ENCODE results near the gene KPNA1. TPM values are rescaled to one million over a fixed set of nuclear protein-coding genes. Genes with fewer than 3 reads are reported as not detected.
A peak's percentile ranks its signal among the peaks of the same experiment; 100 is the strongest.

KPNA1 gene
- total RNA-seq, 1 experiment from 2014 or later, result 118 TPM

GRCh38 chr3:122533931-122534334 is 19.2 kb upstream of the KPNA1 start:
- no TSS peak for BruUV-seq (replicated peaks)
- no peaks in the 10 kb centered on the region for H3K9me3 ChIP-seq (ENCODE audit: control insufficient read depth, insufficient read depth, low read depth, low read length)
- no peak overlapping the region for H3K4me3 ChIP-seq (ENCODE audit: low read depth in 2 of 2, low read length in 2 of 2)
- no peak for TF ChIP-seq CTCF (IDR thresholded peaks at IDR 0.05)
- no peak for TF ChIP-seq SIN3A (IDR thresholded peaks at IDR 0.05; ENCODE audit: borderline replicate concordance, insufficient read depth, low read depth, low read length)
- ChIA-PET CTCF (interaction anchor here (0.7 kb wide), 1 partner anchor 20 kb away, joined by 3 read pairs; no protein-coding TSS in a partner anchor), POLR2A (interaction anchor here (0.5 kb wide), 1 partner anchor 146 kb away, joined by 16 read pairs; no protein-coding TSS in a partner anchor)
- in situ Hi-C loops (cut with HindIII; ENCODE audit: low pct_unique_long_range_greater_than_20kb, low sequenced_read_pairs), result no loop called here
- intact Hi-C loops (cut with micrococcal nuclease; ENCODE audit: unreplicated experiment), result no loop called here
- H3K27me3 ChIP-seq (ENCODE audit: control insufficient read depth, insufficient read depth, low read length), result no peaks in the 10 kb centered on the region
- ATAC-seq, result peak; percentile 100
- H3K36me3 ChIP-seq (ENCODE audit: control insufficient read depth, insufficient read depth, low read length), result no peaks in the 10 kb centered on the region
- no peak overlapping the region for H3K27ac ChIP-seq (ENCODE audit: low read length)
- H3K4me1 ChIP-seq (ENCODE audit: control insufficient read depth, insufficient read depth, low read length), result peaks cover 4% of the 10 kb centered on the region; the same call in 1 of the 2 replicates
- peak; percentile 76 for DNase-seq (ENCODE audit: low read depth, low spot score)

- Histone ChIP-seq H3K4me3 (ENCODE audit: low read depth in 2 of 2, low read length in 2 of 2) (no peak overlapping the region), H3K36me3 (ENCODE audit: control insufficient read depth, insufficient read depth, low read length) (no peaks in the 10 kb centered on the region), H3K27me3 (ENCODE audit: control insufficient read depth, insufficient read depth, low read length) (no peaks in the 10 kb centered on the region), H3K4me1 (ENCODE audit: control insufficient read depth, insufficient read depth, low read length) (peaks cover 4% of the 10 kb centered on the region; the same call in 1 of the 2 replicates), H3K27ac (ENCODE audit: low read length) (no peak overlapping the region), H3K9me3 (ENCODE audit: control insufficient read depth, insufficient read depth, low read depth, low read length) (no peaks in the 10 kb centered on the region)
- in situ Hi-C loops (cut with HindIII; ENCODE audit: low pct_unique_long_range_greater_than_20kb, low sequenced_read_pairs), result no loop called here
- no TSS peak for BruUV-seq (replicated peaks)
- ChIA-PET CTCF (interaction anchor here (0.7 kb wide), 1 partner anchor 20 kb away, joined by 3 read pairs; no protein-coding TSS in a partner anchor), POLR2A (no interaction called here)
- DNase-seq (ENCODE audit: low read depth, low spot score), result no peak
- no peak; the same call in 1 of the 2 replicates for ATAC-seq
- no peak for TF ChIP-seq REST (IDR thresholded peaks at IDR 0.05; ENCODE audit: insufficient read depth in 1 of 2, low read depth in 2 of 2, low read length in 1 of 2)
- no peak for TF ChIP-seq CTCF (IDR thresholded peaks at IDR 0.05)
- no peak for TF ChIP-seq POLR2AphosphoS5 (IDR thresholded peaks at IDR 0.05; ENCODE audit: low read depth, low read length)
- TF ChIP-seq TCF7L2 (IDR thresholded peaks at IDR 0.05; ENCODE audit: low read depth, low read length), result no peak
- TF ChIP-seq SIN3A (IDR thresholded peaks at IDR 0.05; ENCODE audit: borderline replicate concordance, insufficient read depth, low read depth, low read length), result no peak
- intact Hi-C loops (cut with micrococcal nuclease; ENCODE audit: unreplicated experiment), result no loop called here
These were observed 18.7 kb upstream of the KPNA1 start for GRCh38 chr3:122533480-122533879.

Measured in Panc1 (cell line).